ENCODE data around the gene MOV10L1.
"Not testable (repeated sequence)": the region's sequence is repeated elsewhere in the genome, so short reads cannot be mapped to it uniquely, and the experiment has no call there.

MOV10L1 gene

GRCh38 chr22:50190182-50190940 lies 100.6 kb downstream of the MOV10L1 start:
- DNase-seq = no peak

DNA sequence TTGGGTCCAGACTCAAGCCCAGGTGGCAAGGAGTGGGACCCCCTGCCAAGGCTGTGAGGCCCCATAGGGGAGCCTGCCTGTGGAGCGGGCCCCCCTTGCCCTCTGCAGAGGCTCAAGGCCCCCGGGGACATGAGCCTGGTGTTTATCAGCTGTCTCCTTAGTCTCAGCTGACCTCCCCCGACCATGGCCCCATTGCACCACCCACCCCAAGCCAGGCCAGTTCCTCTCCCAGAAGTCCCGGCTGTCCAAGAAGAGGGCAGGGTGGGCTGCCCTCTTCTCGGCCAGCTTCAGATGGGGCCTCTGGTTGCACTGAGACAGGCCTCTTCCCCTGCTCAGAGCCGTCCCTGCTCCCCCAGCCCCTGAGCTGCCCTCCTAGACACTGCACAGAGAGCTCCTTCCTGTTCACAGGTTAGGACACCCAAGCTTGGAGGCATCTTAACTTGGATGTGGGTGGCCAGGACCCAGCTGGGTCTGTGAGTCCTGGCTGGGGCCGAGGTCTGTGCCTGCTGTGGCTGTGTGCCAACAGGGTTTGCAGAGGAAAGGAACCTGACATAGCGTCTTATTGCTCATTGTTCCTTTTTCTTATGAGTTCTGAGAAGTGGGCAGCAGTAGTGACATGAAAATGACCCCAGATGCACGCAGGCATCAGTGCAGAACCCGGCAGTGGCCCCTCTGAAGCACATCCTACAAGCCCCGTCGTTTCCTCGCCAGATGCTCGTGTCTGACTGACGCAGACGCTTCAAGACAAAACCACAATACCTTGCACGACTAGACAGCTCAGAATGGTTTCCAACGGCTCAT lies 101.3 kb downstream of the MOV10L1 start:
- no peak for DNase-seq

- DNase-seq = no peak
Measured at GRCh38 chr22:50192436-50193204, 102.8 kb downstream of the MOV10L1 start.

DNA sequence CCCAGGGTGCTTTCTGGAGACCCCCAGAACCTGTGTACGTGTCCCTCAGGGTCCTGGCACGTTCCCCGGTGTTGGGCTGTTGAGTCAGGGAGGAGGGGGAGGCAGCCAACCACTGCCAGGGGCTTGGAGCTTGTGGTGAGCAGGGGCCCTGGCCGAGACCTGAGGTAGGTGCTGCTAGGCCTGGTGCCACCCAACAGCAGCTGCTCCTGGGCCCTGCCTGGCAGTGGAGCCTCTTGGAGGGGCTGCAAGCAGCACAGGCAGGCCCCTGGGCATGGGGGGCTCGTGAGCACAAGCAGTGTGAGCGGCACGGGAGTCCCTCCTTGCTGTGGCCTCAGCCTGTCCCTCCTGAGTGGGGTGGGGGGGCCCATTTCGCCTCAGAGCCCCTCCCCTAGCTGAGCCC lies 103.8 kb downstream of the MOV10L1 start:
- no peak for DNase-seq

DNA sequence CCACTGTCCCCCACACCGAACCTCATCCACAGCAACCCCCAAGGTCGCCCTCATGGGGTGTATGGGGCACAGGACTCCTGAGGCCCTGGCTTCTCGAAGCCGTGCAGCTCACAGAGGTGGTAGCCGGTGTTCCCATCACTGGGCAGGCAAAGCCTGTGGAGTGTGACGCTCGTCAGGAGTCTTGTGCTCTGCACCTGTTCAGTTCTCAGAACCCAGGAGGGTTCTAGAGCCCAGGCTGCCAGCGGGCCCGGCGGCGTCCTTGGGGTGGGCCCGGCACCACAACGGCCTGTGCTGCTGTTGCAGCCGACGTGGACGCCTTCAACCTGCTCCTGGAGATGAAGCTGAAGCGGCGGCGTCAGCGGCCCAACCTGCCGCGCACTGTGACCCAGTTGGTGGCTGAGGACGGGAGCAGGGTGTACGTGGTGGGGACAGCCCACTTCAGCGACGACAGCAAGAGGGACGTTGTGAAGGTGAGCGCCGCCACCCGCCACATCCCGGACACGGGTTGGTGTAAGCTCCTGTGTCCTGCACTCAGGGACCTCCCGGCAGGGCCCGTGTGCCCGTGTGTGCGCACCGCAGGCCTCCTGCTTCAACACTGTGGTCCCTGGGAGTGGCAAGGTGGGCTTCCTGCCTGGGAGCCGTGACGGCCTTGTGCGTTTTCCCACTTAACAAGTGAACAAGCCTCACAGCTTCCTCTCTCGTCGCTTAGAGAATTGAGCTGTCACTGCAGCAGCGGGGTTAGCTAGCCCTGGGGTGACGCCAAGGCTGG lies 104.4 kb downstream of the MOV10L1 start:
- no peak for DNase-seq

- DNase-seq = no peak
Measured at GRCh38 chr22:50196256-50196655, 106.5 kb downstream of the MOV10L1 start.

DNA sequence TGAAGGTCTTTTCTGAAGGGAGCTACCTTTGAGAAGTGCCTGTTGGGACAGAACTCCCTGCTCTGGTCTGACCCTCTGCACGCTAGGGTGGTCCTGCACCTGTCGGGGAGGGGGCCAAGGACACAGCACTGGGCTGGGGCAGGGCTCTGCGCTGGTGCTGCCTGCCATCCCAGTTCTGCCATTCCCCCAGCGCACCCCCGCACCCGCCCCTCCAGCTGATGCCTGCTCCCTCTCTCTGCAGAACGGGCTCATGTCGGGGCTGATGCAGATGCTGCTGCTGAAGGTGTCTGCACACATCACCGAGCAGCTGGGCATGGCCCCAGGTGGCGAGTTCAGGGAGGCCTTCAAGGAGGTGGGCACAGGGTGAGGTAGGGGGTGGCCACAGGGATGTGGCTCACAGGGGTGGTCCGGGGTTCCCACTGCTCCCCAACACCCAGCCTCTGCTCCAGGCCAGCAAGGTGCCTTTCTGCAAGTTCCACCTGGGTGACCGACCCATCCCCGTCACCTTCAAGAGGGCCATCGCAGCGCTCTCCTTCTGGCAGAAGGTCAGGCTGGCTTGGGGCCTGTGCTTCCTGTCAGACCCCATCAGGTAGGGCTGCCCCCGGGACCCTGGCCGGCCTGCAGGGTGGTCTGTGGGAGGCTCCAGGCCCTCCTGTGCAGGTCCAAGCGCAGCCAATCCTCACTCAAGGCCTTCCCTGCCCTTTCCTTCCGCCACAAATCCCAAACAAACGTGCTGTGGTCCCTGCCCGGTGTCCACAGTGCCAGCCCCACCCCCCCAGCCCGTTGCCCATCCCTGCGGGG lies 107.4 kb downstream of the MOV10L1 start:
- no peak for DNase-seq

- DNase-seq = no peak
Measured at GRCh38 chr22:50197856-50198623, 108.2 kb downstream of the MOV10L1 start.

- DNase-seq = no peak
Measured at GRCh38 chr22:50198624-50199017, 108.8 kb downstream of the MOV10L1 start.

DNA sequence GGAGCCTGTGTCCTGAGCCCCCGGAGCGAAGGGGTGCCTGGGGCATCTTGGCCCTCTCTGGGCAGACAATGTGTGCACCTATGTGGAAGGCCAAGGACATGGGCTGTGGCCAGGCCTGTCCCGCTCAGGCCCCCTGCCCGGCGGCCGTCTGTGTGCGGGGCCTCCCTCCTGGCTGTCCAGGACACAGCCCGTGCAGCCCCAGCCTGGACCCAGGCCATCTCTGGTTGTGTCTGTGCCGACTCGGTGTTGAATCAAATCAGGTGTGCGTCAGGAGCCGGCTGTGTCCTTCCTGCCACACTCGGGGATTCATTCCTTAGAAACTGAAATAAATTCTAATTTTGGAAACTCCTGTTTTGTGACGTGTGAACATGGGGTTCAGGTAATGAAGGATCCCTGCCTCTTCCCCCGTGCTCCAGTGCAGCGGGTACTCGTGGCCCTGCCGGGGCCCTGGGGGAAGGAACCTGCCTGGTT lies 109.5 kb downstream of the MOV10L1 start:
- DNase-seq = no peak

GRCh38 chr22:50199829-50200460 lies 110.1 kb downstream of the MOV10L1 start:
- no peak for DNase-seq

DNA sequence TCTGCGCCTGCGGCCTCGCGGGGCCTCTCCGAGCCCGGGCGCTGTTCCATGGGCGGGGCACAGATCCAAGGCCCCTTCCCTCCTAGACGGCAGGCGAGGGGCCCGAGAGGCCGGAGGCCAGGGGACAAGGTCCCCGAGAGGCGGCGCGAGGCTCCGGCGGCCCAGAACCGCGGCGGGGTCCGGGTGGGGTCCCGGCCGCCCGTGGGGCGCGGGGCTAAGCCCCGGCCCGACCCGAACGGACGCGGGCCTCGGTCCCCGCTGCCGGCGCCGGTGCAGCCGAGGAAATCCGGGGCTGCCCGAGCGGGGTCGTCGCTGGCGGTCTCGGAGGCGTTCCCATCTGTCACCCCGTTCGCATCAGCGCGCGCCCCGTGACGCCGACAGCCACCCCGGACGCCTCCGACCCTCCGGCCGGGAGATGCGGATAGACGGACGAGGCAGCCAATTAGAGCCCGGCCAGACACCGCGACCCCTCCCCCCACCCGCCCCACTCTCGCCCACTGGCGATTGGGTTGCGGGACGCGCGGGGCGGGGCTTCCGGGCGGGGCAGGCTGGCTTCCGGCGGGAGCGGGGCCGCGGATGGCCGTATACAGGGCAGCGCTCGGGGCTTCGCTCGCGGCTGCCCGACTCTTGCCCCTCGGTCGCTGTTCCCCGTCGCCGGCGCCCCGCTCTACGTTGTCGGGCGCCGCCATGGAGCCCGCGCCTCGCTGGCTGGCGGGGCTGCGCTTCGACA lies 110.8 kb downstream of the MOV10L1 start, which contains the start of gene SELENOO:
Gene SELENOO, plus strand, starts transcription at position 551 of the 730 bp plus-strand sequence. Its CDS starts 26 bp downstream, at position 577.
- DNase-seq = peak; percentile 23

DNA sequence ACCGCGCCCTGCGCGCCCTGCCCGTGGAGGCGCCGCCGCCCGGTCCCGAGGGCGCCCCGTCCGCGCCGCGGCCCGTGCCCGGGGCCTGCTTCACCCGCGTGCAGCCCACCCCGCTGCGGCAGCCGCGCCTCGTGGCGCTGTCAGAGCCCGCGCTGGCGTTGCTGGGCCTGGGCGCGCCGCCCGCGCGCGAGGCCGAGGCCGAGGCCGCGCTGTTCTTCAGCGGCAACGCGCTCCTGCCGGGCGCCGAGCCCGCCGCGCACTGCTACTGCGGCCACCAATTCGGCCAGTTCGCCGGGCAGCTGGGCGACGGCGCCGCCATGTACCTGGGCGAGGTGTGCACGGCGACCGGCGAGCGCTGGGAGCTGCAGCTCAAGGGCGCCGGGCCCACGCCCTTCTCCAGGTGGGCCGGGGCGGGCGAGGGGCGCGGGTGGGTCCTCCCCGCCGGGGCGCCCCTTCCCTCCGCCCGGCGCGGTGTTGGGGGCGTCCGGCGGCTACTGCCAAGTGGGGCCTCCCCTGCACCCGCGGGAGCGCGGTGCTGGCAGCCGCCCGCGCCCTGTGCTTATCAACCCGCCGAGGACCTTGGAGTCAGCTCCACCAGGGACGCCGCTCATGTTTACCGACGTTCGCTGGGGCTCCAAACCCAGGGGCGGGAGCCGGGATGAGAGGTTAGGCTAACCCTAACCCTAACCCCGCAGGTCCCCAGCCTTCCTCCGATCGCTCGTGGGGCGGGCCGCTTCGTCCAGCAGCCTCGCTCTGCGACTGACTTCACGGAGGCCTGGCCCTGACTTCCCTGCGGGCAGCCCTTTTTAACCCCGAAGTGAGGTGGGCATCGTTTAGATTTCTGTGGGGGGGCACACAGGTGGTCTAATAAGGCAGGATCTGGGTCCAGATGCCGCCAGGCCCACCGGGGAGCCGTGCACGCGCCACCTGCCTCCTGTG lies 111.7 kb downstream of the MOV10L1 start:
- DNase-seq = no peak

GRCh38 chr22:50202130-50202666 lies 112.4 kb downstream of the MOV10L1 start:
- DNase-seq = no peak

GRCh38 chr22:50203288-50203687 lies 113.5 kb downstream of the MOV10L1 start:
- DNase-seq = no peak

DNA sequence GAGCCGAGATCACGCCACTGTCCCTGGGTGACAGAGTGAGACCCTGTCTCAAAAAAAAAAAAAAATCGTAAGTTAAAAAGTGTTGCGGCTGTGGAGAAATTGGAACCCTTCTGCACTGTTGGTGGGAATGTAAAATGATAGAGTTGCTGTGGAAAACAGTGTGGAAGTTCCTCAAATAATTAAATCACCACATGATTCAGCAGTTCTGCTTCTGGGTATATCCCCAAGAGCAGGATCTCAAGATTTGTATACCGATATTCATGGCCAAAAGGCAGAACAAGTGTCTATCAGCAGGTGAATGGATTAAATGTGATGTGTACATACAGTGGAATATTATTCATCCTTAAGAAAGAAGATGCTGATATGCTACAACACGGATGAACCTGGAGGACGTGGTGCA lies 114.8 kb downstream of the MOV10L1 start:
- no peak for DNase-seq

DNA sequence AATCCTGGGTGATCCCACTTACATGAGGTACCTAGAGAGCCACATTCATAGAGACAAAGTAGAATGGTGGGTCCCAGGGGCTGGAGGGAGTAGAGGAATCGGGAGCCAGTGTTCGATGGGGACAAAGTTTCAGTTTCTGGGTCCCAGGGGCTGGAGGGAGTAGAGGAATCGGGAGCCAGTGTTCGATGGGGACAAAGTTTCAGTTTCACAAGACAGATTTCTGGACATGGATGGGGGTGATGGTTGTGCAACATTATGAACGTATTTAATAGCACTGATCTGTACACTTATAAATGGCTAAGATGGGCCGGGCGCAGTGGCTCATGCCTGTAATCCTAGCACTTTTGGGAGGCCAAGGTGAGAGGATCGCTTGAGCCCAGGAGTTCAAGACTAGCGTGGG lies 115.2 kb downstream of the MOV10L1 start:
- not testable (repeated sequence) for DNase-seq
